Activated T-cell treated with anti-CD3 and anti-CD28 coated beads for 48 hours (primary cell): ENCODE measurements around the gene TAMALIN.
"Not testable (repeated sequence)": the region's sequence is repeated elsewhere in the genome, so short reads cannot be mapped to it uniquely, and the experiment has no call there.

ENCODE experiments used
- DNase-seq: peaks from one replicate; pipeline ENCODE4 v3.0.0-alpha.2; 2020; ENCODE audit warnings: low read depth

The TAMALIN gene

DNA sequence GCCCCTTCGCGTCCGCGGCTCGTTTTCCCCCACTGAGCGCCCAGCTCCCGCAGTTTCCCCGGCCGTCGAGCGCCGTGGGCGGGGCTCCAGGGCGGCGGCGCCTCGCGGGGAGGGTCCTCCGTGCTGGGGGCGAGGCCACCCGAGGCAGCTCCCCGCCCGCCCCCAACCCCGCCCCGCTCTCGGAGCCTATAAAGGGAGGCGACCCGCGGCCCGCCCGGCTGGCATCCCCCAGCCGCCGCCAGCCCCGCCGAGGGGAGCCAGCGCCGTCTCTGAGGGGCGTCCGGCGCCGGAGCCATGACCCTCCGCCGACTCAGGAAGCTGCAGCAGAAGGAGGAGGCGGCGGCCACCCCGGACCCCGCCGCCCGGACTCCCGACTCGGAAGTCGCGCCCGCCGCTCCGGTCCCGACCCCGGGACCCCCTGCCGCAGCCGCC lies at the start of gene TAMALIN:
Gene TAMALIN, plus strand, starts transcription at position 221 of the 432 bp plus-strand sequence. Its CDS starts 74 bp downstream, at position 295.
- peak; percentile 74 for DNase-seq

DNA sequence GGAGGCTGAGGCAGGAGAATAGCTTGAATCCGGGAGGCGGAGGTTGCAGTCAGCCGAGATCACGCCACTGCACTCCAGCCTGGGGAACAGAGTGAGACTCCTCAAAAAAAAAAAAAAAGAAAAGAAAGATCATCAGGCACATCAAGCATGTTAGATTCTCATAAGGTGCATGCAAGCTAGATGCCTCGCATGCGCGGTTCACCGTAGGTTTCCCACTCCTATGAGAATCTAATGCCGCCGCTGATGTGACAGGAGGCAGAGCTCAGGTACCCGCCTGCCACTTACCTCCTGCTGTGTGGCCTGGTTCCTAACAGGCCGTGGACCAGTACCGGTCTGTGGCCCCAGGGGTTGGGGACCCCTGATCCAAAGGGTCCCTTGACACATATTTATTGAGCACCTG lies 48.2 kb upstream of the TAMALIN start:
- no peak for DNase-seq

DNA sequence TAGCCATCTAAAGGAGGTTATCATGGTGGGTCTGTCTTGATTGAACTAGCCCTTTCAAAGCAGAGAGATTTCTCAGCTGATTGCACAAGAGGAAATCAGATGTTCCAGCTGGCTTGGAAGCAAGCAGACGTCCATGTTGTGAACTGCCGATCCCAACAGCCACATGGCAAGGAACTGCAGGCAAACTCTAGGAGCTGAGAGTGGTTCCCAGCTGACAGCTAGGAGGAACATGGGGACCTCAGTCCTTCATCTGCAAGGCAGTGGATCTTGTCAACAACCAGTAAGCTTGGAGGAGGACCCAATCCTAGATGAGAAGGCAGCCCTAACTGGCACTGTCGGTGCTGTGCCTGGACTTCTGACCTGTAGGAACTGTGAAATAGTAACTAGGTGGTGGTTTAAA lies 47.5 kb upstream of the TAMALIN start:
- no peak for DNase-seq

DNA sequence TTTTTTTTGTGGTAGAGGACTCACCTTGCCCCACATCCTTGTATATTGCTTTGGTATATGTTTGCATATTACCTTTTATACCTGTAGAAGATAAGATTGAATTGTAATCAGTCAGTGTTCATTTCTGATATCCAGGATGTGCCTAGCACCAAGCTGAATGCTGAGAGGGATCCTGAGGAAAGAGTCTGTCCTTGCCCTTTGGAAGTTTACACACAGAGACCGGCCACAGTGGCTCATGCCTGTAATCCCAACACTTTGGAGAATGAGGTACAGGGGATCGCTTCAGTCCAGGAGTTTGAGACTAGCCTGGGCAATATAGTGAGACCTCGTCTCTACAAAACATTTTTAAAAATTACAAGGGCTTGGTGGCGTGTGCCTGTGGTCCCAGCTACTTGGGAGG lies 46.8 kb upstream of the TAMALIN start:
- no peak for DNase-seq

DNA sequence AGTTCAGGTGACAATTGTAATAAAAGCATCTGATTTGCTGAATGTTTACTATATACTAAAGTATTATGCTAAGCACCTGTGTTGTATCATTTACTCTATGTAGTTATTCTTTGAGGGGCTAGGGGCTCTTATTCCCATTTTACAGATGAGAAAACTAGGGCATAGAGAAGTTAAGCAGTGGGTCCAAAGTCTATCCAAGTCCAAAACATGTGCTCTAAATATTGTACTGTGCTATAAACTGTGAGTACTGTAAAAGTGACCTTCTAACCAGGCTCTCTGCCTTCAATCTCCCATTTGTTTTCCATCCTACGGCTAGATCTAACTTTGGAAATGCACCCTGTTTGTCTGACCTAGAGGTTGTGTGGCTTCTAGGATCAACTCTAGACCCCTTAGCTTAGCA lies 46.3 kb upstream of the TAMALIN start:
- DNase-seq = no peak

DNA sequence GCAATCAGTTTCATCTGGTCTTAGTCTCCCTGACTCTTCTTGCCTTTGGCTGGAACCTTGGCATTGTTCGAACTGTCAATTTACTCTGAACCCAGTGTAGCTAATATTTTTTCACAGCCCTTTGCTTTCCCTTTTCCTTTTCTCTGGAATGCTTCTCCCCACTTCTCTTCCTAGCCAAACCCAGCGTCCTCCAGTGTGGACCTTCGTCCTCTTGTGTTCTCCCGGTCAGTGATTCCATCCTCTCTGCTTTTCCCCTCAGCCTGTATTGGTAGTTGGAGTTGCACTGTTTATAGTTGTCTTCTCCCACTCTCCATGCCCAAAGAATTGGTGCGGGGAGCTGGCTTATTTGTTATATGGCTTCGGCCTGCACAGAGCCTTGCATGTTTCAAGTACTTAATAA lies 45.9 kb upstream of the TAMALIN start:
- no peak for DNase-seq

DNA sequence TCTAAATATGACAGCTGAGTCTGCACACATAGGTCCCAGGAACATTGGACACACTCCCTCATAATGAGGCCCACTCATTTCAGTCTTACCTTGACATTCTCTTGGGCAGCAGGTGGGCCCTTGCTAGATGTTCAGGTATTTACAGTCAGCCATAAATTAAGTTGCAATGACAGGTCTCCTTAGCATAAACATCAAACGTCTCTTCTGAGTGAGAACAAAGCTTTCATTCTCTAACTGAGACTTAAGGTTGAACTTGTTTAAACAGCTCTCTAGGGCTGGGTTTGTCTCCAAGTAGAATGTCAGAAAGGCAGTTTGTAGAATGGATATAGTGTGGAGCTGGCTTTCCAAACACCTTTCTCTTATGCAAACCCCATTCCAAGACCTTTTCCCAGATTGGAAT lies 44.9 kb upstream of the TAMALIN start:
- DNase-seq = no peak

DNA sequence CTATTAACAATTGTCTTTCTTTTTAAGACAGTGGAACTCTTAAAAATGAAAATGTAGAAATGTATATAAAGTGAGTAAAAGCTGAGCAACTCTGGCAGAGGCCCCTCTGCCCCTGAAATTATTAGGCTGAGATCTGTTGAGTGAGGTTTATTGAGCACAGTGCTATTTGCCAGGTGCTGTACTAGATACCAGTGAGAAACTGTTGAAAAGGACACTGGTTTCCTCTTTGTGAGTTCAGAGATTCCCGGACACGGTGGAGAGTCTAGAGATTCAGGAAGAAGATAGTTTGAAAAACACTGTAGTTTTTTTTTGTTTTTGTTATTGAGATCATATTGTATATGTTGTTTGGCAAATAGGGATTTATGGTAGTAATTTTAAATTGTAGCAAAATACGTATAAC lies 44.0 kb upstream of the TAMALIN start:
- DNase-seq = no peak

DNA sequence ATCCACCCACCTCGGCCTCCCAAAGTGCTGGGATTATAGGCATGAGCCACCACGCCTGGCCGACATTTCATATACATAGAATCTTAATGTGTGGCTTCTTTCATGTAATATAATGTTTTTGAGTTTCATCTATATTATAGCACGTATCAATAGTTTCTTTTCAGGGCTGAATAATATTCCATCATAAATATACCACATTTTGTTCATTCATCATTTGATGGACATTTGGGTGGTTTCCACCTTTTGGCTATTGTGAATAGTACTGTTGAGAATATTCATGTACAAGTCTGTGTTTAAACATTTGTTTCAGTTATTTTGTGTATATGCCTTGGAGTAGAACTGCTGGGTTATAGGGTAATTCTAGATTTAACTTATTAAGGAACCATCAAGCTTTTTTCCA lies 43.3 kb upstream of the TAMALIN start:
- no peak for DNase-seq

DNA sequence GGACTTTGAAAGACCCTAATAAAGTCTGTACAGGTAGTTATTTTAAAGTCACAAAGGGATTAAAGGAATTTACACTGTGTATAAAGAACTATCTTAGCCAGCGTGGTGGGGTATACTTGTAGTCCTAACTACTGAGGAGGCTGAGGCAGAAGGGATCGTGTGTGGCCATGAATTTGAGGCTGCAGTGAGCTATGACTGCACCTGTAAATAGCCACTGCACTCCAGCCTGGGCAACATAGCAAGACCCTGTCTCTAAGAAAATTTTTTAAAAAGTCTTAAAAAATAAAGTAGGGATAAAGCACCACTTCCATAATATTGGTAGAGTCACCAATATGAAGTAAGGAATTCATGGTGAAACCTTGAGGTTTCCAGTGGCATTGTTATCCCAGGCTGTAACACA lies 37.1 kb upstream of the TAMALIN start:
- no peak for DNase-seq

DNA sequence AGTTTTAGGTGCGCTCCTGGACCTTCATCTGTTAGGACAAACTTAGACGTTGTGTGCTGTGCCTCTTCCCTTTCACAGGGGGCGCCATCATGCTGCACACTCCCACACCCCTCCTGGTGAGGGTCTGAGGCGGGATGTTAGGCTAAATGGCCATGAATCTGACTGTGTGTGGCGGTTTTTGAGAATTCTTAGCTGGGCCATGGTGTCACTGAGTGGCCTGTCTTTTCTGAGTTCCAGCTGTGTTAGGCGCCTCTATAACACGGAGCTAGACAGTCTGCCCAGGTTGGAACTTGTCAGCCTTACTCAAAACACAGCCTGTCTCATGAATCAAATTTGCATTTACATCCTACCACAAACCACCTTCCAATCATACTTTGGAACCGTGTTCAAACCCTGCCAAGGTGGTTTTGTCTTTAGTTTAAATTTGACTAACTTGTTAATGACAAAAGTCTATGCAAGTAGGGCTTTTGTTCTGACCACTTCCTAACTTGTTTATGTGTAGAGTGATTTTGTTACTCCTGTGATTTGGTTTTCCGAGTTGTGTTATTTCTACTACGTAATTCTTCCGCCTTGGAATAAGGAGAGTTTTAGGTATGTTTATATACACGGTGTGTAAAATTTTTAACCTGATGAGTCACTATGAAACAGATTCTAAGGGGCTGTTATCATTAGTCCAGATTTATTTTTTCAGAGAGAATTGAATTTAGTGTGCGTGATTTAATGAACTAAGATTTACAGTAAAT lies 35.7 kb upstream of the TAMALIN start:
- DNase-seq = peak; percentile 25

DNA sequence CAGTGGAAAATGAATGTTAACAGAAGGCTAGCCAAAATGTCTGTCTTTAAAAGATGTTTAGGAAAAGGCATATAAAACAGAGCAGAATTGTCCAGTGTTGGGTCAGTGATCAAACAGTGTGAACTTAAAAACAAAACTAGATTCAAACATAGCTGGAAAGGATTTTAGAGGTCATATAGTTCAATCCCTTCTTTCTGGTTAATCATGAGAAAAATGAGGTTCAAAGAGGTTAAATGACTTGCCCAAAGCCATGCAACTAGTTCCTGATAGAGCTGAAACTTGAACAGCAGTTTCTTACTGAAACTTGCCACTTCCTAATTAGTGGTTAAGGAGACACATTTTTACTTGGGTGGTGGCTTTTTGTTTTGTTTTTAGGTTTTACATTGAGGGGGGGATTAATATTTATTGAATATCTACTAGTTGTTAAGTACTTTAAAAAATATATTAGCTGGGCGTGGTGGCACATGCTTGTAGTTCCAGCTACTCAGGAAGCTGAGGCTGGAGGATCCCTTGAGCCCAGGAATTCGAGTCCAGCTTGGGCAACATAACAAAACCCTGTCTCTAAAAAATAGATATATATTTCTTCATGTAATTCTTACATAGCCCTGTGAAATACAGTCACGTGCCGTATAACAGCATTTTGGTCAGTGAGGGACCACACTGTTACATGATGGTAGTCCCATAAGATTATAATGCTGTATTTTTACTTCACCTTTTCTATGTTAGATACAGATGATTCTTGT lies 34.9 kb upstream of the TAMALIN start:
- no peak for DNase-seq

DNA sequence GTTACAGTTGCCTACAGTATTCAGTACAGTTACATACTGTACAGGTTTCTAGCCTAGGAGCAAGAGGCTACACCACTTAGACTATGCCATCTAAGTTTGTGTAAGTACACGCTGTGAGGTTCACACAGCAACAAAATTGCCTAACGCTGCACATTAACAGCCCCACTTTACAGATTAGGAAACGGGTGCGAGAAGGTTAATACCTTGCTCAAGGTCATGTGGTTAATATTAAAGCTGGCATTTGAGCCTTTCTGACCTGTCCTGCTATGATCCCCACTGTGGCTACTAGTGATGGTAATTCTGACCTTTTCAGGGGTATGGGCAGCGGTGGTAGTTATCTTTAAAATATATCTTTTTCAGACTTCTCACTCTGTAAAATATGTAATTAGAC lies 34.3 kb upstream of the TAMALIN start:
- DNase-seq = no peak

DNA sequence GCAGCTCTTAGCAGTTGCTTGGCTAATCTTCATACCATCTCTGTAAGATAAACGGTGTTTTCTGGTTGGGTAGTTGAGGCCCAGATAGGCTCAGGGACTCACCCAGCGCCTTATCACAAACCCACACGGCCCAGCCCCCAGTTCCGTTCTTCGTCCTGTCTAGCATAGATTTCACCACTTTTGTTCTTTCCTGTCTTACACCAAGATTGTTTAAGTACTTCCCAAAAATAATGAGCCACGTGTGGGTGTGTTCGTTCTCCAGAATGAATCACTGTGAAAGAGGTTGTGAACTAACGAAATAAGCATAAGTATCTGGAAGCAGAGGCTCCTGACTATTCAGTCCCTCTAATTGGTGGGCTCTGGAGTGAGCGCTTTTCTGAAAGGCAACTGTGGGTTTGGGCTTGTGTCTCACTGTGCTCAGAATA lies 33.9 kb upstream of the TAMALIN start:
- DNase-seq = peak; percentile 66

DNA sequence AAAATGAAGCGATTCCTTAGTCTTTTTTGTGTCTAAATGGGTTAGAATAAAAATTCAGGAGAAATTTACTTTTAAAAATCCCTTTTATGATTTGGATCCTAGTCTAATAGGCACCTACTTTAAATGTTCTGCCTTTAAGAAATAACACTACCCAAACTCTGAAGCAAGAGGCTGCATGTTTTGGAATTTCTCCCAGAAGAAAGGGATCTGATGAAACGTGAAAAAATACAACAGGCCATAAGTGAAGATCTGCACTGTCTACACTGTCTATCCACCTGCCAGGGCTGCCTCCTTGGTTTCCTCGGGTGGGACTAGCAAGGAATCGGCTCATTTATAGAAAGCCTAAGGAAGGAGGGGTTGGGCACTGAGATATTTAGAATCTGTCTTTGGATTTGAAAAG lies 33.2 kb upstream of the TAMALIN start:
- no peak for DNase-seq

DNA sequence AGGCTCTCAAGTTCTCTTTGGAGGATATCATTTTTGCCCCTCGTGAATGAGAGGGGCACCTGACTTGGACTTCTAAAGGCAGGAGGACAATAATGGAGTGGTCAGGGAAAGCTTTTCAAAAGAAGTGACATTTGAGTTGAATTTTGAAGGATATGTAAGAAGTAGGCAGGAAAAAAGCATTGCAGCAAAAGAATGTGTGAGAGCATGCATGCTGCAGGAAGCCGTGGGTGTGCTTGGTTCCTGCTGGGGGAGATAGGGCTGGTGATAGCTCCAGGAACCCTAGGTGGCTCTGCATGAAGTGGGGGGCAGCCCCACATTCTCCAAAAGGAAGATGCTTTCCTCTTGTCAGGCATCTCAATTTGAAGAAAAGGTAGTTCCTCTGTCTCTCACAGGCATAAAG lies 32.1 kb upstream of the TAMALIN start:
- DNase-seq = no peak

DNA sequence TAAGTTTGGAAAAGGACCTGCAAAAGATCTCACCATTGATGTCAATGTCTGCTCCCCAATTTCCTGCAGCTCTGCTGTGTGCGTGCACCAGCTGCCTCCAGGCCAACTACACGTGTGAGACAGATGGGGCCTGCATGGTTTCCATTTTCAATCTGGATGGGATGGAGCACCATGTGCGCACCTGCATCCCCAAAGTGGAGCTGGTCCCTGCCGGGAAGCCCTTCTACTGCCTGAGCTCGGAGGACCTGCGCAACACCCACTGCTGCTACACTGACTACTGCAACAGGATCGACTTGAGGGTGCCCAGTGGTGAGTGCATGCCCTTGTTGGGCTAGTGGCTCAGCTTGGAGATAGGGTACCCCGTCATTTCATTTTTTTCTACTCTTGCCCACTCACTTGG lies 31.6 kb upstream of the TAMALIN start:
- DNase-seq = no peak

DNA sequence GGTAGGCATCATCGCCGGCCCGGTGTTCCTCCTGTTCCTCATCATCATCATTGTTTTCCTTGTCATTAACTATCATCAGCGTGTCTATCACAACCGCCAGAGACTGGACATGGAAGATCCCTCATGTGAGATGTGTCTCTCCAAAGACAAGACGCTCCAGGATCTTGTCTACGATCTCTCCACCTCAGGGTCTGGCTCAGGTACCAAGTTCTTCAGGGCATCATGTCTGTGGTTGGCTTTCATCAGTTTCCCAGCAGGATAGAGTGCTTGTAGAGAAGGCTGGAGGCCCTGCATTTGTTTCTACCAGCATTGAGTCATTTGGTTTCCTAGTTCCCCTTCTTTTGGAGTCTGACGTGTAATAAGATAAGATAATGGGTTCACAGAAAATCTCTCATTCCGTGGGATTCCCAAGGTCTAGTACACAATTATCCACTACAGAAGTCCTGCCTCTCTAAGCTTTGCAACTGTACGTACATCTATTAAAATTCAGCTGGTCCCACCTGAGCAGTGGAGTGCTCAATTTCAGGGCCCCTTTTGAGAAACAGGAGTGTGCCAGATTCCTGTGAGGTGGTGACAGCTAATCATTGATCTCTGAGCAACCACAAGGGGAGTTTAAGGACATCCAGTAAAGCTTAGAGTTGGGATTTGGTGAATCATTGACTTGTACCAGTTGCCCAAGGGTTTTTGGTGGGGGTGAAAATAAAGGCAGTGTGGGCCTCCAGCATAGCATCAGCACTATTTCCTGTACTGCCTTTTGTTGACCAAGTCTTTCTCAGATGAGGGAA lies 30.2 kb upstream of the TAMALIN start:
- no peak for DNase-seq

DNA sequence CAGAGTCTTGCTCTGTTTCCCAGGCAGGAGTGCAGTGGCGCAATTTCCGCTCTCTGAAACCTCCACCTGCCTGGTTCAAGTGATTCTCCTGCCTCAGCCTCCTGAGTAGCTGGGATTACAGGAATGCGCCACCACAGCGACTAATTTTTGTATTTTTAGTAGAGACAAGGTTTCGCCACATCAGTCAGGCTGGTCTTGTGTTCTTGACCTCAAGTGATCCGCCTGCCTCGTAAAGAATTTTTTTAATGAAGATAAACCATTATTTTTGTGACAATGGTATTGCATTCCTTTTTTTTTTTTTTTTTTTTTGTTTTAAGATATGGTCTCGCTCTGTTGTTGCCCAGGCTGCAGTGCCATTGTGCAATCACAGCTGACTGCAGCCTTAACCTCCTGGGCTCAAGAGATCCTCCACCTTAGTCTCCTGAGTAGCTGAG lies 29.4 kb upstream of the TAMALIN start:
- DNase-seq = no peak

DNA sequence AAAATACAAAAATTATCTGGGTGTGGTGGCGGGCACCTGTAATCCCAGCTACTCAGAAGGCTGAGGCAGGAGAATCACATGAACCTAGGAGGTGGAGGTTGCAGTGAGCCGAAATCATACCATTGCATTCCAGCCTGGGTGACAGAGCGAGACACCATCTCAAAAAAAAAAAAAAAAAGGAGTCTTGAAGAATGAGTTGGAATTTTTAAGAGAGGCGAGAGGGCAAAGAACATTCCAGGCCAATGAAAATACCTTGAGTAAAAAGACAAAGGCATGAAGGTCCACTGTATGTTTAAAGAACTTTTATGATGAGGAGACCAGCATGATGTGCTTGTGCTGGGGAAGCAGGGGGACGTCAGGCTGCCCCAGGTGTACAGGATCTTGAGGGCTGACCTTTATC lies 27.4 kb upstream of the TAMALIN start:
- not testable (repeated sequence) for DNase-seq

DNA sequence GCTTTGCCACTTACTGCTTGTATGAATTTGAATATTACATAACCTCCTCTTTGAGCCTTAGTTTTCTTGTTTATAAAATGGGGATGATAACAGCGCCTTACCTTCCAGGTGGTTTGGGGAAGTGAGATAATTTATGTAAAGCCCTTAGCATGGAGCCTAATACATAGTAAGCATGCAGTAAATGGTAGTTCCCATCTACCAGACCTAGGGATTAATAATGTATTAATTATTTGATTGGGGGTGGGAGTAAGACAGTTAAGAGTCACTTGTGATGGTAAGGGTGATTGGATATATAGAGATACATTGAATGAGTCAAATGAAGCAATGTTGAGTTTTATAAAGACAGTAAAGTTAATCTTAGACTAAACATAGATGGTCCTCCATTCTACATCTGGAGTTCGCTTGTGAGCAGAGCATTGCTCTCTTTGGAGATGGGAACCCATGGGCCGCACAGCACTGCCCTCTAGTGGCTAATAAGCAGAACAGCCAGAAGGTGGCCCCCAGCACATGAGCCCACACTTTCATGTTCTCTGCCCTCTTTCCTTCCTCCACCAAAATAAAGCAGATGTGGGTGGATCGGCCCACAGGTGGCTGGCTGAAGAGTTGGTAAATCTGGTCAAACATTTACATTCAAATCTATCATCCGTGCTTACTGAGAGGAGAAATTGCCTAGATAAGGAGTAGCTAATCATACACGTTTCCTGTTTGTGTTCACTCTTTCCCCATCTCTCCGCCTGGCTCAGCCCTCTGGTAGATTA lies 26.5 kb upstream of the TAMALIN start:
- DNase-seq = peak; percentile 49

DNA sequence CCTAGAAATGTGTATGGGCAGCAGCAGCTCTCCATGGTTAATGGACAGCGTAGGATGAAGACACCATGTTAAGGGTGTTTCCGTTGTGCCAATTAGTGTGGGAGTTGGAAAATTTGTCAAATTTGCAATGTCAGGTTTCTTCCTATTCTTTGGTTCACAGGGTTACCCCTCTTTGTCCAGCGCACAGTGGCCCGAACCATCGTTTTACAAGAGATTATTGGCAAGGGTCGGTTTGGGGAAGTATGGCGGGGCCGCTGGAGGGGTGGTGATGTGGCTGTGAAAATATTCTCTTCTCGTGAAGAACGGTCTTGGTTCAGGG lies 26.0 kb upstream of the TAMALIN start:
- DNase-seq = no peak
